ENCODE data around the gene ZDHHC18. TPM values are rescaled to one million over a fixed set of nuclear protein-coding genes. Genes with fewer than 3 reads are reported as not detected.

Gene ZDHHC18
- total RNA-seq, 1 experiment from 2014 or later, result 33.1 TPM

- Histone ChIP-seq H3K18ac (ENCODE audit: insufficient read length, low read depth, low read length) (no peak overlapping the region), H3K9me3 (ENCODE audit: control insufficient read depth, low read depth, low read length) (no peaks in the 10 kb centered on the region), H3K79me1 (ENCODE audit: insufficient read depth, low read depth, low read length, poor library complexity, severe bottlenecking) (no peaks in the 10 kb centered on the region), H2BK120ac (ENCODE audit: low read depth, low read length, poor library complexity, severe bottlenecking) (no peak overlapping the region), H4K5ac (ENCODE audit: insufficient read length, low read depth, low read length) (no peak overlapping the region), H3K27me3 (ENCODE audit: insufficient read depth, low read length) (no peaks in the 10 kb centered on the region), H3K56ac (ENCODE audit: insufficient read length, low read depth, low read length) (no peak overlapping the region), H3K14ac (ENCODE audit: insufficient read depth, low read length) (no peak overlapping the region), H2AFZ (ENCODE audit: low read length) (no peak overlapping the region), H3K9ac (ENCODE audit: extremely low read depth, insufficient read length, low read length) (no peak overlapping the region), H3K4me1 (ENCODE audit: insufficient read depth, low read length) (0 out of 2 replicates have a peak, but pooled peaks cover 2% of the 10 kb centered on the region), H3K27ac (ENCODE audit: insufficient read length, low read depth, low read length) (no peak overlapping the region), H3K23ac (ENCODE audit: insufficient read length, low read depth, low read length) (no peak overlapping the region), H2BK5ac (ENCODE audit: insufficient read length, low read length) (no peak overlapping the region), H2AK5ac (ENCODE audit: insufficient read length, low read length) (no peak overlapping the region), H3K4ac (ENCODE audit: low read depth, low read length) (no peak overlapping the region), H2BK15ac (ENCODE audit: low read depth, low read length) (no peak overlapping the region), H4K91ac (ENCODE audit: insufficient read length, low read depth, low read length) (no peak overlapping the region), H2BK20ac (ENCODE audit: low read depth, low read length, poor library complexity, severe bottlenecking) (no peak overlapping the region), H3K79me2 (ENCODE audit: insufficient read depth, low read length) (no peaks in the 10 kb centered on the region), H3K4me2 (ENCODE audit: insufficient read depth, insufficient read length, low read length) (no peak overlapping the region), H3T11ph (ENCODE audit: low read length) (no peak overlapping the region), H4K20me1 (ENCODE audit: control insufficient read depth, insufficient read depth, insufficient read length) (no peaks in the 10 kb centered on the region), H4K8ac (replicated peaks; ENCODE audit: insufficient read length, low read depth, low read length) (no peak overlapping the region), H3K23me2 (ENCODE audit: insufficient read length, low read depth, low read length, poor library complexity, severe bottlenecking) (no peaks in the 10 kb centered on the region), H2BK12ac (ENCODE audit: insufficient read length, low read depth, low read length) (no peak overlapping the region)
- Mint-ChIP-seq H3K9me3 (no peaks in the 10 kb centered on the region), H3K27ac (no peak overlapping the region), H3K4me3 (no peak overlapping the region), H3K27me3 (ENCODE audit: low read depth) (no peaks in the 10 kb centered on the region), H3K36me3 (ENCODE audit: insufficient read depth in 1 of 3, low read depth in 3 of 3) (peaks cover 46 to 86% (median 75%) of the 10 kb centered on the region in 3 experiments), H3K4me1 (peaks cover 20 to 21% of the 10 kb centered on the region in 2 experiments)
- DNase-seq, result no peak
- TF ChIP-seq CTCF (conservative IDR thresholded peaks at IDR 0.05), result no peak
- WGBS (ENCODE audit: extremely low coverage, insufficient read length, low lambda C conversion rate), result no CpG with 5 or more reads among the region's 11 CpGs
Measured at GRCh38 chr1:26779098-26779668, 47.3 kb upstream of the ZDHHC18 start.
